Memory B cell (primary cell): ENCODE measurements around the gene SUSD2.
A peak's percentile ranks its signal among the peaks of the same experiment; 100 is the strongest.

ENCODE experiments used
- ATAC-seq: fragments of 150-1000 bp; cut with Tn5 transposase; 2 replicates; pipeline ENCODE4 v1.10.0; 2021; ENCODE audit warnings: low read depth, mild to moderate bottlenecking, moderate library complexity
- DNase-seq, 2 donors: peaks; one replicate each; pipeline ENCODE4 v3.0.0; 2022; ENCODE audit warnings: low spot score in 2 of 2
- H3K27ac Mint-ChIP-seq: one replicate; pipeline ENCODE4 v1.8.0; 2022; ENCODE audit warnings: mild to moderate bottlenecking, moderate library complexity, mixed read lengths
- H3K27me3 Mint-ChIP-seq: one replicate; pipeline ENCODE4 v1.8.0; 2022; ENCODE audit warnings: mixed read lengths
- H3K36me3 Mint-ChIP-seq: one replicate; pipeline ENCODE4 v1.8.0; 2022; ENCODE audit warnings: mild to moderate bottlenecking, mixed read lengths
- H3K4me1 Mint-ChIP-seq: one replicate; pipeline ENCODE4 v1.8.0; 2022; ENCODE audit warnings: mixed read lengths
- H3K4me3 Mint-ChIP-seq: one replicate; pipeline ENCODE4 v1.8.0; 2022; ENCODE audit warnings: mild to moderate bottlenecking, moderate library complexity, mixed read lengths
- H3K9me3 Mint-ChIP-seq: one replicate; pipeline ENCODE4 v1.8.0; 2022; ENCODE audit warnings: mixed read lengths

Gene SUSD2

GRCh38 chr22:24216541-24217209, 35.4 kb downstream of the SUSD2 start:
- no peak for ATAC-seq
- H3K27me3 Mint-ChIP-seq: peaks cover 5% of the 10 kb centered on the region
- no peak overlapping the region for H3K4me3 Mint-ChIP-seq
- H3K4me1 Mint-ChIP-seq: no peaks in the 10 kb centered on the region
- no peak overlapping the region for H3K27ac Mint-ChIP-seq
- no peaks in the 10 kb centered on the region for H3K9me3 Mint-ChIP-seq
- no peak for DNase-seq
- H3K36me3 Mint-ChIP-seq: no peaks in the 10 kb centered on the region

- Mint-ChIP-seq H3K9me3 (no peaks in the 10 kb centered on the region), H3K27ac (no peak overlapping the region), H3K36me3 (no peaks in the 10 kb centered on the region), H3K4me1 (no peaks in the 10 kb centered on the region), H3K27me3 (peaks cover 5% of the 10 kb centered on the region), H3K4me3 (no peak overlapping the region)
- ATAC-seq (no peak), DNase-seq (no peak)
Measured at GRCh38 chr22:24217384-24217783, 36.1 kb downstream of the SUSD2 start.

GRCh38 chr22:24219750-24220149, 38.5 kb downstream of the SUSD2 start:
- H3K4me1 Mint-ChIP-seq: no peaks in the 10 kb centered on the region
- no peak for ATAC-seq
- peaks cover 1% of the 10 kb centered on the region for H3K27me3 Mint-ChIP-seq
- DNase-seq: no peak
- H3K4me3 Mint-ChIP-seq: no peak overlapping the region
- no peaks in the 10 kb centered on the region for H3K36me3 Mint-ChIP-seq
- H3K27ac Mint-ChIP-seq: no peak overlapping the region
- peaks cover 1% of the 10 kb centered on the region for H3K9me3 Mint-ChIP-seq

GRCh38 chr22:24224468-24224867, 43.2 kb downstream of the SUSD2 start:
- H3K27me3 Mint-ChIP-seq: no peaks in the 10 kb centered on the region
- H3K9me3 Mint-ChIP-seq: peaks cover 1% of the 10 kb centered on the region
- no peak overlapping the region for H3K27ac Mint-ChIP-seq
- no peak overlapping the region for H3K4me3 Mint-ChIP-seq
- ATAC-seq (no peak), DNase-seq (no peak)
- no peaks in the 10 kb centered on the region for H3K4me1 Mint-ChIP-seq
- H3K36me3 Mint-ChIP-seq: no peaks in the 10 kb centered on the region

- H3K4me1 Mint-ChIP-seq: no peaks in the 10 kb centered on the region
- H3K4me3 Mint-ChIP-seq: no peak overlapping the region
- H3K9me3 Mint-ChIP-seq: peaks cover 1% of the 10 kb centered on the region
- no peaks in the 10 kb centered on the region for H3K36me3 Mint-ChIP-seq
- DNase-seq: no peak
- no peaks in the 10 kb centered on the region for H3K27me3 Mint-ChIP-seq
- no peak overlapping the region for H3K27ac Mint-ChIP-seq
- ATAC-seq: no peak
Measured at GRCh38 chr22:24225044-24225601, 43.8 kb downstream of the SUSD2 start.

- Mint-ChIP-seq H3K4me3 (no peak overlapping the region), H3K27me3 (no peaks in the 10 kb centered on the region), H3K4me1 (no peaks in the 10 kb centered on the region), H3K36me3 (no peaks in the 10 kb centered on the region), H3K27ac (no peak overlapping the region), H3K9me3 (peaks cover 1% of the 10 kb centered on the region)
- ATAC-seq (no peak), DNase-seq (no peak)
Measured at GRCh38 chr22:24225951-24226350, 44.7 kb downstream of the SUSD2 start.

- Mint-ChIP-seq H3K4me3 (no peak overlapping the region), H3K4me1 (peaks cover 4% of the 10 kb centered on the region), H3K36me3 (no peaks in the 10 kb centered on the region), H3K9me3 (no peaks in the 10 kb centered on the region), H3K27ac (no peak overlapping the region), H3K27me3 (no peaks in the 10 kb centered on the region)
- ATAC-seq: peak; percentile 84
- peak; percentile 62 to 79 for DNase-seq
Measured at GRCh38 chr22:24230911-24231656, 49.8 kb downstream of the SUSD2 start.

GRCh38 chr22:24231706-24232105, 50.4 kb downstream of the SUSD2 start:
- DNase-seq: no peak
- Mint-ChIP-seq H3K36me3 (no peaks in the 10 kb centered on the region), H3K9me3 (no peaks in the 10 kb centered on the region), H3K27ac (no peak overlapping the region), H3K4me3 (no peak overlapping the region), H3K27me3 (no peaks in the 10 kb centered on the region), H3K4me1 (peaks cover 4% of the 10 kb centered on the region)
- no peak for ATAC-seq

GRCh38 chr22:24232124-24232523, 50.8 kb downstream of the SUSD2 start:
- ATAC-seq (no peak), DNase-seq (no peak)
- H3K4me1 Mint-ChIP-seq: peaks cover 4% of the 10 kb centered on the region
- no peaks in the 10 kb centered on the region for H3K9me3 Mint-ChIP-seq
- no peaks in the 10 kb centered on the region for H3K36me3 Mint-ChIP-seq
- no peak overlapping the region for H3K27ac Mint-ChIP-seq
- no peak overlapping the region for H3K4me3 Mint-ChIP-seq
- no peaks in the 10 kb centered on the region for H3K27me3 Mint-ChIP-seq

GRCh38 chr22:24232725-24233124, 51.4 kb downstream of the SUSD2 start:
- ATAC-seq (no peak), DNase-seq (no peak)
- Mint-ChIP-seq H3K4me3 (no peak overlapping the region), H3K27me3 (no peaks in the 10 kb centered on the region), H3K36me3 (no peaks in the 10 kb centered on the region), H3K9me3 (no peaks in the 10 kb centered on the region), H3K4me1 (peaks cover 4% of the 10 kb centered on the region), H3K27ac (no peak overlapping the region)

- H3K27me3 Mint-ChIP-seq: no peaks in the 10 kb centered on the region
- H3K27ac Mint-ChIP-seq: no peak overlapping the region
- no peak for DNase-seq
- no peaks in the 10 kb centered on the region for H3K9me3 Mint-ChIP-seq
- no peak for ATAC-seq
- H3K36me3 Mint-ChIP-seq: no peaks in the 10 kb centered on the region
- H3K4me1 Mint-ChIP-seq: peaks cover 4% of the 10 kb centered on the region
- H3K4me3 Mint-ChIP-seq: no peak overlapping the region
Measured at GRCh38 chr22:24233235-24233634, 51.9 kb downstream of the SUSD2 start.

GRCh38 chr22:24233816-24234215, 52.5 kb downstream of the SUSD2 start:
- Mint-ChIP-seq H3K27ac (no peak overlapping the region), H3K4me3 (no peak overlapping the region), H3K9me3 (no peaks in the 10 kb centered on the region), H3K4me1 (peaks cover 4% of the 10 kb centered on the region), H3K27me3 (no peaks in the 10 kb centered on the region), H3K36me3 (no peaks in the 10 kb centered on the region)
- ATAC-seq: no peak
- DNase-seq: no peak

- Mint-ChIP-seq H3K4me3 (no peak overlapping the region), H3K9me3 (no peaks in the 10 kb centered on the region), H3K27me3 (no peaks in the 10 kb centered on the region), H3K4me1 (peaks cover 4% of the 10 kb centered on the region), H3K36me3 (no peaks in the 10 kb centered on the region), H3K27ac (no peak overlapping the region)
- no peak for ATAC-seq
- no peak for DNase-seq
Measured at GRCh38 chr22:24235315-24235714, 54.0 kb downstream of the SUSD2 start.

GRCh38 chr22:24236656-24237055, 55.4 kb downstream of the SUSD2 start:
- Mint-ChIP-seq H3K36me3 (no peaks in the 10 kb centered on the region), H3K9me3 (no peaks in the 10 kb centered on the region), H3K27ac (no peak overlapping the region), H3K4me3 (no peak overlapping the region), H3K27me3 (no peaks in the 10 kb centered on the region), H3K4me1 (no peaks in the 10 kb centered on the region)
- DNase-seq (no peak), ATAC-seq (no peak)
